IPS DF 19.7 (cell line): ENCODE data around the gene TRA2B.

Experiments
- DNase-seq: peaks from one replicate; pipeline ENCODE4 v3.0.0-alpha.2; 2013; ENCODE audit warnings: low read depth, low spot score

The TRA2B gene

GRCh38 chr3:185950728-185951127 is 12.9 kb upstream of the TRA2B start:
- no peak for DNase-seq

GRCh38 chr3:185949515-185949914 is 11.7 kb upstream of the TRA2B start:
- DNase-seq, result no peak

- DNase-seq, result no peak
Measured at GRCh38 chr3:185948292-185948691, 10.5 kb upstream of the TRA2B start.

GRCh38 chr3:185943760-185944106 is 5.9 kb upstream of the TRA2B start:
- DNase-seq, result no peak

- DNase-seq, result peak; percentile 75
Measured at GRCh38 chr3:185942907-185943759, 5.3 kb upstream of the TRA2B start.

- DNase-seq, result no peak
Measured at GRCh38 chr3:185942396-185942795, 4.6 kb upstream of the TRA2B start.

GRCh38 chr3:185940951-185941350 is 3.1 kb upstream of the TRA2B start:
- DNase-seq, result no peak

- DNase-seq, result no peak
Measured at GRCh38 chr3:185939721-185940120, 1.9 kb upstream of the TRA2B start.

- peak; percentile 35 for DNase-seq
Measured at GRCh38 chr3:185936814-185937688, 763 bp downstream of the TRA2B start.

GRCh38 chr3:185936273-185936629 is 1.6 kb downstream of the TRA2B start:
- no peak for DNase-seq

- no peak for DNase-seq
Measured at GRCh38 chr3:185935465-185936272, 2.1 kb downstream of the TRA2B start.

GRCh38 chr3:185934767-185935464 is 2.9 kb downstream of the TRA2B start:
- no peak for DNase-seq

- DNase-seq, result no peak
Measured at GRCh38 chr3:185934174-185934557, 3.6 kb downstream of the TRA2B start.

GRCh38 chr3:185933374-185934173 is 4.2 kb downstream of the TRA2B start:
- DNase-seq, result no peak

GRCh38 chr3:185931777-185932612 is 5.8 kb downstream of the TRA2B start:
- no peak for DNase-seq

- no peak for DNase-seq
Measured at GRCh38 chr3:185930393-185931107, 7.3 kb downstream of the TRA2B start.

- DNase-seq, result no peak
Measured at GRCh38 chr3:185929192-185930151, 8.3 kb downstream of the TRA2B start.

GRCh38 chr3:185928496-185928895 is 9.3 kb downstream of the TRA2B start:
- no peak for DNase-seq
